H9 (cell line): ENCODE measurements around the gene ZNF354B. TPM values are rescaled to one million over a fixed set of nuclear protein-coding genes. Genes with fewer than 3 reads are reported as not detected.

ENCODE experiments used
- DNase-seq: peaks from one replicate; pipeline ENCODE4 v3.0.0-alpha.2; 2017
- H2AFZ ChIP-seq: one replicate; pipeline ENCODE4 v1.6.1; 2013; ENCODE audit warnings: mild to moderate bottlenecking, low read length, control low read depth, moderate library complexity
- H2AK5ac ChIP-seq: 2 replicates; pipeline ENCODE4 v1.6.1; 2013; ENCODE audit warnings: low read length, control low read depth, mixed read lengths; ENCODE audit not compliant: insufficient read length
- H2BK120ac ChIP-seq: one replicate; pipeline ENCODE4 v1.6.1; 2013; ENCODE audit warnings: low read depth, mild to moderate bottlenecking, low read length, control low read depth, inconsistent platforms; ENCODE audit not compliant: poor library complexity, severe bottlenecking
- H2BK12ac ChIP-seq: 2 replicates; pipeline ENCODE4 v1.6.1; 2013; ENCODE audit warnings: low read length, control low read depth, mixed read lengths, low read depth; ENCODE audit not compliant: insufficient read length
- H2BK15ac ChIP-seq: 2 replicates; pipeline ENCODE4 v1.6.1; 2013; ENCODE audit warnings: low read depth, low read length, control low read depth
- H2BK20ac ChIP-seq: one replicate; pipeline ENCODE4 v1.6.1; 2013; ENCODE audit warnings: low read depth, mild to moderate bottlenecking, low read length, control low read depth, inconsistent platforms; ENCODE audit not compliant: poor library complexity, severe bottlenecking
- H2BK5ac ChIP-seq: 2 replicates; pipeline ENCODE4 v1.6.1; 2013; ENCODE audit warnings: low read length, control low read depth, mixed read lengths; ENCODE audit not compliant: insufficient read length
- H3K14ac ChIP-seq: 2 replicates; pipeline ENCODE4 v1.6.1; 2013; ENCODE audit warnings: low read length, control low read depth; ENCODE audit not compliant: insufficient read depth
- H3K18ac ChIP-seq: 2 replicates; pipeline ENCODE4 v1.6.1; 2013; ENCODE audit warnings: low read depth, mild to moderate bottlenecking, mixed read lengths, low read length, control low read depth; ENCODE audit not compliant: insufficient read length
- H3K23ac ChIP-seq: 2 replicates; pipeline ENCODE4 v1.6.1; 2013; ENCODE audit warnings: low read length, control low read depth, mixed read lengths, low read depth; ENCODE audit not compliant: insufficient read length
- H3K23me2 ChIP-seq: 2 replicates; pipeline ENCODE4 v1.6.1; 2013; ENCODE audit warnings: low read depth, mild to moderate bottlenecking, mixed read lengths, low read length, control low read depth; ENCODE audit not compliant: insufficient read length, poor library complexity, severe bottlenecking
- H3K27ac ChIP-seq: 2 replicates; pipeline ENCODE4 v1.5.1; 2013; ENCODE audit warnings: low read length, control low read depth, mixed read lengths, low read depth; ENCODE audit not compliant: insufficient read length
- H3K27me3 ChIP-seq: 2 replicates; pipeline ENCODE4 v1.6.1; 2013; ENCODE audit warnings: low read length, control low read depth, inconsistent platforms; ENCODE audit not compliant: insufficient read depth
- H3K4ac ChIP-seq: 2 replicates; pipeline ENCODE4 v1.6.1; 2013; ENCODE audit warnings: low read depth, mild to moderate bottlenecking, control low read depth, inconsistent platforms, low read length, moderate library complexity
- H3K4me1 ChIP-seq: 2 replicates; pipeline ENCODE4 v1.6.1; 2013; ENCODE audit warnings: low read length, control low read depth, inconsistent platforms; ENCODE audit not compliant: insufficient read depth
- H3K4me2 ChIP-seq: 2 replicates; pipeline ENCODE4 v1.6.1; 2013; ENCODE audit warnings: low read length, control low read depth, mixed read lengths; ENCODE audit not compliant: insufficient read length, insufficient read depth
- H3K56ac ChIP-seq: 2 replicates; pipeline ENCODE4 v1.6.1; 2013; ENCODE audit warnings: low read depth, mild to moderate bottlenecking, mixed read lengths, low read length, control low read depth; ENCODE audit not compliant: insufficient read length
- H3K79me1 ChIP-seq: 2 replicates; pipeline ENCODE4 v1.6.1; 2013; ENCODE audit warnings: low read depth, mild to moderate bottlenecking, moderate library complexity, low read length, control low read depth, inconsistent platforms; ENCODE audit not compliant: insufficient read depth, poor library complexity, severe bottlenecking
- H3K79me2 ChIP-seq: 2 replicates; pipeline ENCODE4 v1.6.1; 2013; ENCODE audit warnings: low read length, control low read depth, inconsistent platforms; ENCODE audit not compliant: insufficient read depth
- H3K9ac ChIP-seq: 2 replicates; pipeline ENCODE4 v1.6.1; 2013; ENCODE audit warnings: low read length, control low read depth, mixed read lengths; ENCODE audit not compliant: insufficient read length; ENCODE audit errors: extremely low read depth
- H3K9me3 ChIP-seq: one replicate; pipeline ENCODE4 v1.6.1; 2013; ENCODE audit warnings: low read depth, low read length, inconsistent platforms; ENCODE audit not compliant: control insufficient read depth
- H3T11ph ChIP-seq: one replicate; pipeline ENCODE4 v1.6.1; 2013; ENCODE audit warnings: mild to moderate bottlenecking, low read length, control low read depth, inconsistent platforms
- H4K20me1 ChIP-seq: one replicate; pipeline ENCODE4 v1.6.1; 2013; ENCODE audit not compliant: control insufficient read depth, insufficient read length, insufficient read depth
- H4K5ac ChIP-seq: 2 replicates; pipeline ENCODE4 v1.6.1; 2013; ENCODE audit warnings: low read depth, mild to moderate bottlenecking, mixed read lengths, low read length, control low read depth; ENCODE audit not compliant: insufficient read length
- H4K8ac ChIP-seq: replicated peaks from 2 replicates; pipeline ENCODE4 v1.6.1; 2013; ENCODE audit warnings: low read length, control low read depth, mixed read lengths, low read depth; ENCODE audit not compliant: insufficient read length
- H4K91ac ChIP-seq: 2 replicates; pipeline ENCODE4 v1.6.1; 2013; ENCODE audit warnings: low read depth, mild to moderate bottlenecking, moderate library complexity, mixed read lengths, low read length, control low read depth; ENCODE audit not compliant: insufficient read length
- H3K27ac Mint-ChIP-seq, 3 experiments: 2 replicates in 2 of 3; 3 replicates in 1 of 3; pipeline ENCODE4 v1.8.0; 2020 to 2021; ENCODE audit warnings: mixed read lengths in 3 of 3, mild to moderate bottlenecking in 1 of 3, moderate library complexity in 1 of 3
- H3K27me3 Mint-ChIP-seq: 2 replicates; pipeline ENCODE4 v1.8.0; 2021; ENCODE audit warnings: low read depth, mild to moderate bottlenecking, moderate library complexity, mixed read lengths
- H3K36me3 Mint-ChIP-seq, 3 experiments: 2 replicates in 2 of 3; 3 replicates in 1 of 3; pipeline ENCODE4 v1.8.0; 2020 to 2021; ENCODE audit warnings: low read depth in 3 of 3, mixed read lengths in 3 of 3; ENCODE audit not compliant: insufficient read depth in 1 of 3
- H3K4me1 Mint-ChIP-seq, 2 experiments: 2 replicates each; pipeline ENCODE4 v1.8.0; 2020; ENCODE audit warnings: mixed read lengths in 2 of 2
- H3K4me3 Mint-ChIP-seq, 2 experiments: 2 replicates in 1 of 2; 3 replicates in 1 of 2; pipeline ENCODE4 v1.8.0; 2020 to 2021; ENCODE audit warnings: mild to moderate bottlenecking in 2 of 2, mixed read lengths in 2 of 2, moderate library complexity in 1 of 2
- H3K9me3 Mint-ChIP-seq, 2 experiments: 2 replicates in 1 of 2; 3 replicates in 1 of 2; pipeline ENCODE4 v1.8.0; 2020; ENCODE audit warnings: mild to moderate bottlenecking in 2 of 2, mixed read lengths in 2 of 2, moderate library complexity in 1 of 2
- CTCF ChIP-seq: fragments of 200-600 bp; sonication (generic); conservative IDR thresholded peaks from 3 replicates; pipeline ENCODE4 v1.8.0; 2021; ENCODE audit warnings: antibody characterized with exemption, mild to moderate bottlenecking
- WGBS: extraction: QIAGEN DNeasy Blood & Tissue Kit; methylation state at CpG from one replicate; pipeline ENCODE4 v1.1.7; 2013; ENCODE audit warnings: missing lambda C conversion rate, low lambda C conversion rate, mixed read lengths; ENCODE audit not compliant: insufficient read length; ENCODE audit errors: extremely low coverage; 5-methylcytosine and 5-hydroxymethylcytosine counted together
- total RNA-seq: library from RNA; stranded (reverse); gene quantifications from 2 replicates; pipeline ENCODE4 v1.2.1, GENCODE V29; 2021

Gene ZNF354B
- total RNA-seq, 1 experiment from 2014 or later, result 20.6 TPM

GRCh38 chr5:178870411-178870810 lies 10.7 kb downstream of the ZNF354B start:
- no peaks in the 10 kb centered on the region for H3K27me3 ChIP-seq
- no peak overlapping the region for H2BK120ac ChIP-seq
- no peak overlapping the region for H3K4ac ChIP-seq
- H4K20me1 ChIP-seq, result no peaks in the 10 kb centered on the region
- no peaks in the 10 kb centered on the region for H3K4me1 ChIP-seq
- H3K9me3 Mint-ChIP-seq, result peaks cover 24 to 42% of the 10 kb centered on the region in 2 experiments
- no peak for DNase-seq
- H2AFZ ChIP-seq, result no peak overlapping the region
- H3T11ph ChIP-seq, result no peak overlapping the region
- no peaks in the 10 kb centered on the region for H3K9me3 ChIP-seq
- H3K27ac ChIP-seq, result no peak overlapping the region
- H3K56ac ChIP-seq, result no peak overlapping the region
- H3K36me3 Mint-ChIP-seq, result peaks cover 86 to 93% (median 90%) of the 10 kb centered on the region in 3 experiments
- no peak for TF ChIP-seq CTCF
- H3K27me3 Mint-ChIP-seq, result no peaks in the 10 kb centered on the region
- H4K91ac ChIP-seq, result no peak overlapping the region
- H3K79me1 ChIP-seq, result no peaks in the 10 kb centered on the region
- no peak overlapping the region for H2BK5ac ChIP-seq
- H3K18ac ChIP-seq, result no peak overlapping the region
- H4K5ac ChIP-seq, result no peak overlapping the region
- H3K4me2 ChIP-seq, result no peak overlapping the region
- H2BK15ac ChIP-seq, result no peak overlapping the region
- no peak overlapping the region for H3K27ac Mint-ChIP-seq
- H3K4me3 Mint-ChIP-seq, result no peak overlapping the region
- no peak overlapping the region for H2BK20ac ChIP-seq
- H3K4me1 Mint-ChIP-seq, result no peaks in the 10 kb centered on the region
- no peak overlapping the region for H3K9ac ChIP-seq
- no peaks in the 10 kb centered on the region for H3K79me2 ChIP-seq
- H2BK12ac ChIP-seq, result no peak overlapping the region
- H2AK5ac ChIP-seq, result no peak overlapping the region
- WGBS, result no CpG with 5 or more reads among the region's 8 CpGs
- no peaks in the 10 kb centered on the region for H3K23me2 ChIP-seq
- H3K14ac ChIP-seq, result no peak overlapping the region; the same call in 1 of the 2 replicates
- no peak overlapping the region for H4K8ac ChIP-seq
- no peak overlapping the region for H3K23ac ChIP-seq
